ENCODE data around the gene CNTNAP5.

DNA sequence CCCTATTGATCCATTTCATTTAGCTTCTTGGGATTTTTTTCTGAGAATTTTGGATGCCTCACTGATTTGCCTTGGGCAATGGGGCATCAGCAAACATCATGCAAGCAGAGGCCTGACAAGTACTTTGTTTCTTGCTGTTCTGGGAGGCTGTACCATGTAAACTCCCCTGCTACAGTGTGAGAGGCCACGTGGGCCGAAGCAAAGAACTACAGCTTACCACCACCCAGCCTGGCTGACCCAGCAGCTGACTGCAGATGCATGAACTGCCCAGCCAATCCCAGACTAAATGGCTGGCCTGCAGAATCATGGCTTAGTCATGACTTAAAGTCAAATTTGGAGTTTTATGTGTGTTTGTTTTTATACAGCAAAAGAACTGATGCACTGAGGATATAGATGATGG, 579.9 kb downstream of the CNTNAP5 start:
- no peak for TF ChIP-seq TGIF2 (CRISPR knock-in tag; IDR thresholded peaks at IDR 0.05)
- no peak for TF ChIP-seq HNRNPLL (IDR thresholded peaks at IDR 0.05; ENCODE audit: low read depth, low read length, poor library complexity, severe bottlenecking)
- TF ChIP-seq JUN (IDR thresholded peaks at IDR 0.05; ENCODE audit: borderline replicate concordance, low read depth, low read length) = no peak
- TF ChIP-seq JUN (CRISPR knock-in tag; IDR thresholded peaks at IDR 0.05; ENCODE audit: borderline replicate concordance) = no peak
- TF ChIP-seq ZNF174 (CRISPR knock-in tag; IDR thresholded peaks at IDR 0.05) = no peak
- TF ChIP-seq, protein P1, sequence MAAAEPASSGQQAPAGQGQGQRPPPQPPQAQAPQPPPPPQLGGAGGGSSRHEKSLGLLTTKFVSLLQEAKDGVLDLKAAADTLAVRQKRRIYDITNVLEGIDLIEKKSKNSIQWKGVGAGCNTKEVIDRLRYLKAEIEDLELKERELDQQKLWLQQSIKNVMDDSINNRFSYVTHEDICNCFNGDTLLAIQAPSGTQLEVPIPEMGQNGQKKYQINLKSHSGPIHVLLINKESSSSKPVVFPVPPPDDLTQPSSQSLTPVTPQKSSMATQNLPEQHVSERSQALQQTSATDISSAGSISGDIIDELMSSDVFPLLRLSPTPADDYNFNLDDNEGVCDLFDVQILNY (CRISPR knock-in tag; IDR thresholded peaks at IDR 0.05) = no peak

Data from K562 (cell line).